HG02840 (cell line): Measurements from ENCODE around the gene GLIS1.

Source experiments
- ATAC-seq: cut with Tn5 transposase; IDR thresholded peaks from one replicate; pipeline ENCODE4 v1.9.1; 2021; ENCODE audit warnings: mild to moderate bottlenecking, moderate library complexity, moderate number of reproducible peaks; ENCODE audit not compliant: unreplicated experiment, low FRiP score

GLIS1 gene

DNA sequence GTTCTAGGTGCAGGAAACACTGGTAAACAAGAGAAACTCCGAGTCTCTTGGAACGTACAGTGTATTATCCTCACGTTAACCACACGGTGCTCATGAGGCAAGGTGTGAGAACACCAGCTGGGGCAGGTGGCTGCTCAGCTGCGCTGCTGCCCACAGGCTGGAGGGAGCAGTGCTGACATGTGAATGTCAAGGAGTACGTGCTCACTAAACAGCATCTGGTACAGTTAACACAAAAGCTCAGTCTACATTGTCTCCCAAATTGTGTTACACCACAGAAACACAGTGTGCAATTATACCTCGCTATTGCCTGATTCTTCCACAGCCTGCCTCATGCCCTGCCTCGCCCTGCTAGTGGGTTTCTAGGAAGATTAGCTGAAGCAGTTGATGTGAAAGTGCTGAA, 138.4 kb downstream of the GLIS1 start:
- no peak for ATAC-seq

DNA sequence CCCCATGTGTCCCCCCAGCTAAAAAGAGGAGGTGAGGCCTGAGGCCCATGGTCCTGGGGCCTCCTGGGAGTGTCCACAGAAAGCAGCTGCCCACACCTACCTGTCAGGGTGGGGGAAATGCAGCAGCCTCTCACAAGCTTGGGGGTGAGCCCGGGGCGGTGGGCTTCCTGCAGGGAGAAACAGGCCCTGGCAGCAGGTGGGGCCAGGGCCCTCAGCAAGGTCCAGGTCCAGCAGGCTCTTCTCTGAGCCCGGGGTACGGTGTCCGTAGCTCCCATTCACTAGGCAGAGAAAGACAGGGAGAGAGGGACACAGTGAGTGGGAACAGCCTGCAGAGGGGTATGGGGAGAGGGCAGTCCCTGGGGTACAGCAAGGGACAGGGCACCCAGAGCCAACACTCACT, 139.0 kb downstream of the GLIS1 start:
- no peak for ATAC-seq

DNA sequence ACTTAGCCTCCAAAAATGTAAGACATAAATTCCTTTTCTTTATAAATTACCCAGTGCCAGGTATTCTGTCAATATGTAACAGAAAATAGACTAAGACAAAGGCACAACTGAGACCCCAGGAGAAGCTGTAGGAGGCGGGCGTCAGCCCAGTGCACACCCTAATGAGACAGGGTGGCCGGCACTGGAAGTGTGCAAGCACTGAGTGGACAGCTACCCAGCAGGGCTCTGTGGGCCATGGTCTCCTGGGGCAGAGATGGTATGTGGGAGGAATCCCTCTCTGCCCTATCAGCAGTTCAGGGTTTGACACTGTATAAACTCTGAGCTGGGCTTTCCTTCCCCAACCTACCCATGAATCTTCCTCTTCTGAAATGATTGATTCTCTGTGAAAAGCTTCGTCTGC, 139.5 kb downstream of the GLIS1 start:
- no peak for ATAC-seq

DNA sequence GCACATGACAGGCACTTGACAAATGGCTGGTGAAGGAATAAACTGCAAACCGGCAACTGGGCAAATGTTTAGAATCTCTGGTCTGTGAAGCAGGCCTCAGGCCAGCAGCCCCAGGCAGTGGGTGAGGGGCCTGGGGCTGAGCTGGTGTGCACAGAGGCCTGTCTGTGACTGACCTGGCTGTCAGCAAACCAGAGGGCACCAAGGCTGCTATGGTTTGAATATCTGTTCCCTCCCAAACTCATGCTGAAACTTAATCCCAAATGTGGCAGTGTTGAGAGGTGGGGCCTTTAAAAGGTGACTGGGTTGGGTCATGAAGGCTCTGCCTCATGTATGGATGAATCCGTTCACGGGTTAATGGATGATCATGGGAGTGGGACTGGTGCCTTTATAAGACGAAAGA, 140.0 kb downstream of the GLIS1 start:
- ATAC-seq: no peak

DNA sequence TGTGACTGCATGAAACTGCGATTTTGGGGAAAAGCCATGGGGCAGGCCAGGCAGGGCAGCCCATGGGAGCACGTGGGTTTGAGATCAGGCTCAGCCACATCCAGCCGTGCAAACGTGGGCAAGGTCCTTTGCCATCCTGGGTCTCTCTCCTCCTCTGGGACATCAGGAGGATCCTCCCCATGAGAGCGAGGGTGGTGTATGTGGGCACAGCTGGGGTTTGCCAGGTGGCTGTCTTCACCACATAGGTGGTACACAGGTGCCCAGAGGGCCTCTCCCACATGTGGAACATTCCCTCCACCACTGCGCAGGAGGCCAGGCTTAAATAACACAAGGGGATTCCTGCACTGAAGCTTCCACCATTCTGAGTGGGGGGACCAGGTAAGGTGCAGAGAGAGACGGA, 143.1 kb downstream of the GLIS1 start:
- no peak for ATAC-seq

DNA sequence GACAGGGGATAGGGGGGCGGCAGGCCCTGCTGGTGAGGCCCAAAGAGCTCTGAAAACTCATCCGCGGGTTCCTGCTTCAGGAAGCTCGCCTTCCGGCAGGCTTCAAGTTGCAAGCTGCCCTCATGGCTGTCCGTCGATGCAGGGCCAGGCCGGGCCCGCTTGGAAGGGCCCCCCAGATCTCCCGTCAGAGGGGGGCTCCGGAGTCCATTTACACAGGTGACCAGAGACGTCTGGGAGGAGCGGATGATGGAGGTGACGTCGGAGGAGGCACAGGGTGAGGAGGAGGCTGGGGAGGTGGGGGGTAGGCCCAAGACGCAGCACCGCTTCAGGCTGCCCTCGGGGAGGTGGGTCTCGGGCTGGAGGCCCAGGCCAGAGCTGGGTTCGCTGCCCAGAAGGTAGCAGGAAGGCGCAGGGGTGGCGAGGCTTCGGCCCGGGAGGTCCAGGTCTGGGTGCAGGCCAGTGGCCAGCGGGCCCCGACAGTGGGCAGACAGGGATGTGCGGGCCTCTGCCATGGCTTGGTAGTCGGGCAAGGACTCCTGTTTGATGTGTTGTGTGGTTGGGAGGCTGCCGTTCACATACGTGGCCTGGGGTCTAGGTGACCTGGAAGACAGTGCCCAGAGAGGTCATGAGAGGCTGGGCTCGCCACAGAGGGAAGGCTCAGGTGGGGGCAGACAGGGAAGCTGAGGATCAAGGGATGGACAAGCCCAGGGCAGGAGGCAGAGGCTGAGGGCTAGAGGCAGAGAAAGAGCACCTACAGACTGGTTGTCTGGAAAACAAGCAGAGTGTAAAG, 144.4 kb downstream of the GLIS1 start:
- ATAC-seq: no peak

DNA sequence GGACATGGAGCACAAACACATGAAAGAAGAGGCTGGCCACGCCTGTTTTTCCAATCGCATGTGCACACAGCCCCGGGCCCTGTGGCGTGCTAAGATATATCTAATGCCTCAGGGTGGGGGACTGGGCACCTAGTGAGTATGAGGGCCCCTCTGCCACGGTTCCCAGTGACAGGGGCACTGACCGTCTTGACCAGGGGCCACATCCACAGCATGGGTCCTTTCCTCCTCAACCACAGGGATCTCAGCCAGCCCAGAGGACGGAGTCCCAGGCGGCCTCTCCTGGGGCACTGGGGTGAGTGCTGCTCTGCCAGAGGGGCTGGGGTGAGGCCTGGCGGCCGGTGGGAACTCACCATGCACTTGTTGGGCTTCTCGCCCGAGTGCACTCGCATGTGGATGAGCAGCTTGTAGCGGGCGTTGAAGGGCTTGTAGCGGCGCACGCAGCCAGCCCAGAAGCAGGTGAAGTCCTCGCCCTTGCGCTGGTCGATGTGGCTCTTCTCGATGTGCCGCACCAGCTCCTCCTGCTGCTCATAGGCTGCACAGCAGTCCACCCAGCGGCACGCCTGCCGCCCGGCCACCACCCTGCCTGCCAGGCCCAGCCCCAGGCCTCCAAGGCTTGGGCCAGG, 145.1 kb downstream of the GLIS1 start:
- ATAC-seq: no peak

DNA sequence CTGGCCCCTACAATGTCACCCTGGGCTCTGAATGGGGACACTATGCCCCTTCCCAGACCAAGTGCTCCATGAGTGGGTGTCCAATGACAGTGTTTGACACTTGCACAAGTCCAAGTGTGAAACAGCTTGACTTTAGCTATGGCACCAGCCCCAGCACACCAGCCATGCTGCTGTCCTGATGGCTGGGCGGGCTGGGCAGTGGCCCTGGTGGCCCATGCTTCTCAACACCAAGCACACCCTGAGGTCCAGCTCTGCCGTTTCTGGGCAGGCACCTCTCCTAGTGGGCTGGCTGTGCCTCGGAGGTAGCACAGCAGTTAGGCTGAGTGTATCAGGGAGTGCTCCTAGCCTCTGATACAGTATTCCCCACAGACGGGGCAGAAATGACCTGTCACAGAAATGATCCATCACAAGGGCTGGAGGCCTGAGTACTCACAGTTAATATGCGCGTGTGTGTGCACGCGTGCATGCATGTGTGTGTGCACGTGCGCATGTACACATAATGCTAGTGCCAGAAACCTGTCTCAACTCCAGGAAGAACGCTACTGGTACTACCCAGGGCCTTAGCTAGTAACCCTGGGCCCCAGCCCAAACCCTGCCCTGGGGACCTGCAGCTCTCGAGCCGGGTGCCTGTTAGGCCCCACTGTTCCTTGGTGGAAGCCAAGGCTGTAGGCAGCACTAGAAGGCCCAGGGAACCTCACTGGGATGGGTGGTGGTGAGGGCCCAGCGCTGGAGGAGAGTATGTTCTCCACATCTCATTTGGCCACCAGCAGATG, 145.8 kb downstream of the GLIS1 start:
- ATAC-seq: no peak

DNA sequence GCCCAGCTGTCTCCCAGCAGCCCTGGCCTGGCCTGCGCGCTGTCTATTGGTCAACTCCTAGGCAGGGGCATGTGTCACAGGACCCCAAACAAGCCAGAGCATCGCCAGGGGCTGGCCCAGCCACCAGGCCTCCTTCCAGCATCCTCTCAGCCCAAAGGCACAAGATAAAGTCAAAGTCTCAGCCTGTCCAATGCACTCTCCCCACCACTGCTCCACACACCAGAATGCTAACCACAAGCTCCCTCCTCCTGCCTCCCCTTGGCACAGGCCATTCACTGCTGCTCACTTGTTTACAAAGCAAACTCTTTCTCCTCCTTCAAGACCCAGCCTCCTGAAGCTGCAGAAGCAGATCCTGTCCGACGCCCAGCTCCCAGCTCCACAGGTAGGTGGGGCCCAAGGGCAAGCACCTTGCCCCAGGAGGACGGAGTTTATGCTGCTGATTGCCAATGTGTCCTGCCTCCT, 146.4 kb downstream of the GLIS1 start:
- no peak for ATAC-seq

DNA sequence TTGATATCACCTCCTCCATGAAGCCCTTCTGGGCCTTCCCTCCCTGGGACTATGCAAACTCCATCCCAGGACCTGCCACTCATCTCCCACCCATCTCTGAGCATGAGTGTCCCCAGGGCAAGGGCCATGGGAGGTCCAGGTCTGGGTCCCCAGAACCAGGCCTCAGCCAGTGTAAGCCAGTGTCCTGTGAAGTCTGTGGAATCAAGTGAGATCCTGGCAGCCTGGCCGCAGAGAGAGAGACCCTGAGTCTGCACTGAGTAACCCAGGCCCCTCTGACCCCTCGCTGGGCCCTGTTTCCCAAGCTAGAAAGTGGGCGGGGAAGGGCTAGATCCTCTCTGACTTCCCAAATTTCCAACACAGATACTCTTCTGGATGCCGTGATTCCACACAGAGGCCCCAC, 147.0 kb downstream of the GLIS1 start:
- ATAC-seq: no peak

DNA sequence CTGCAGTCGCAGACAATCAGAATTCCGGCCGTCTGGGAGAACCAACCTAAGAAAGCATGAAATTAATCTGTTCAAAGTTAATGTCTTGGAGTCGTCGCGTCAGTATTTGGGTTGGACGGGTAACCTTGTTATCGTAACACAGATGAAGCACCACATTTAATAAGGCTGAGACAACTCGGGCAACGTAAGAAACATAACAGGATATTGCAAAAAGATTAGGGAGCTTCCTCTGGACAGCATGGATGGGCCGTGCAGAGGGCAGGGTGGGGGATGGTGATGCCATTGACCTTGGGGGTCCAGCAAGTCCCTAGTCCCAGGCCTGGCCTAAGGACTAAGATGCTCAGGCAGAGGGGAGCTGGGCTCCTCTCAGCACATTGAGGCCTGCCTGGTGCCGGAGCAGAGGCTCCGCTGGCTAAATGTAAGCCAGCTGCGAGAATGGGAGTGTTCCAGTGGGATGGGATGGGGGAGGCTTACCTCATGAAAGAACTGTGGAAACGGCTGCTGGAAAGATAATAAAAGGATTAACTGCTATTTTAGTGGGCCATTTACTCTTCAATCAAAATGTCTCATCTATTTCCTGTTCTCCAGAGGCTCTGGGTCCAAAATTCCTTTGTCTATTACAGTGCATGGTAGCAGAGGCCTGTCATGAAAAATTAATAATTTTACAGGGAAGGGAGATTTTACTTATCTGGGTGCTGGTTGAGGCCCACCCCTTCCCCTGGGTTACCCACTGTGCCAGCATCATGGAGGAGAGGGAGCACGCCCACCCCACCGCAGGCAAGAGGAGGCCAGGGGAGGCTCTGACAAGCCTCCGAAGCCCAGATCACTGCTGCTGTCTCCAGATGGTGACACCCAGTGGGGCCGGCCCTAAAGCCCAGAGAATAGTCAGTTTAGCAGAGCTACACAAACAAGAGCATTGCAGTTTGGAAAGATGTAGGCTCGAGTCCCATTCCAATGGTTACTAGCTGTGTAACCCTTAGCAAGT, 148.1 kb downstream of the GLIS1 start:
- no peak for ATAC-seq

DNA sequence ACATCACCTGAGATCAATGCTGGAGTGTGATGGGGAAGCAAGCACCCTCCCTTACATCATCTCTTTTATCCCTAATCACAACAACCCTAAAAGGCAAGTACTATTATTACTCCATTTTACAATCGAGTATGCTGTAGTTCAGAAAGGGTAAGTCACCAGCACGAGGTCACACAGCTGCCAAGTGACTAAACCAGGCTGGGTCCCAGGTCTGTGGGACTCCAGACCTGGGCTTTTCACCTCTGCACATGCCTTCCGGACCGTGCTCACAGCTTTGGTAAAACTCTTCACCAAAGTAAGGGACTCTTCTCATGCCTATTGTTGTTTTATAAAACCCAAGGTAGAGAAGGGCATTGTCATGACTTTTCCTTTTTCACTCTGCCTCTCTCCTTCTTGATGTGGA, 148.9 kb downstream of the GLIS1 start:
- no peak for ATAC-seq

DNA sequence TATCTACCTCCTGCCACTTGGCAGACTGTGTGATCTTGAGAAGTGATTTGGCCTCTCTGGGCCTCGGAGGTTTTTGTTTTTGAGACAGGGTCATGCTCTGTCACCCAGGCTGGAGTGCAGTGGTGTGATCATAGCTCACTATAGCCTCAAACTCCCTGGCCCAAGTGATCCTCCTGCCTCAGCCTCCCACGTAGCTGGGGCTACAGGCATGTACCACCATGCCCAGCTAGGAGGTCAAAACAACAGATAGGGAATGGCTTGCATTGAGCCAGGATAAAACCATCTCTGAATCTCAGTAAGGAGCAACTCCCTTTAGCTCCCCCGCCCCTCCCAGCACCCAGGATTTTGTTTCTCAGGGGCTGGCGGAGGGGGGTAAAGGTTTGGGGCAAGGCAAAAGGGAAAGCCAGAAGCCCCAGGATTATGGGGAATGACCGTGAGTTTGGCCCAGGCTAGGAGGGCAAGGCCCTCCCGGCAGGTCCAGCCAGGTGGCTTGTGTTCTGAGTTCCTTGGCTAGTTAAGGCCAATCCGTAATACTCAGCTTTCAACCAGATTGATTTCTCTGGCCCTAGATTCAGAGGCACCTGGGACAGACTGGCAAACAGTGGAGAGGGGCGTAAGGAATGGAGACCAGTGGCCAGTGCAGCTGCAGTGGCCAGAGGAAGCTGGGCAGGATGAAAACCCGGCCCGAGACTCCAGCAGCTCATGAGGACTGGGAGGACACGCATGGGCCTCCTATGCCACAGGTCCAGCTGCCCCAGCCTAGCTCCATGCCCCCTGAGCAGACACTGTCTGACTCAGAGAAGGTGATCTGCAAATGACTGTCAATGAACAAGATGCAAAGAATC, 149.7 kb downstream of the GLIS1 start:
- no peak for ATAC-seq

DNA sequence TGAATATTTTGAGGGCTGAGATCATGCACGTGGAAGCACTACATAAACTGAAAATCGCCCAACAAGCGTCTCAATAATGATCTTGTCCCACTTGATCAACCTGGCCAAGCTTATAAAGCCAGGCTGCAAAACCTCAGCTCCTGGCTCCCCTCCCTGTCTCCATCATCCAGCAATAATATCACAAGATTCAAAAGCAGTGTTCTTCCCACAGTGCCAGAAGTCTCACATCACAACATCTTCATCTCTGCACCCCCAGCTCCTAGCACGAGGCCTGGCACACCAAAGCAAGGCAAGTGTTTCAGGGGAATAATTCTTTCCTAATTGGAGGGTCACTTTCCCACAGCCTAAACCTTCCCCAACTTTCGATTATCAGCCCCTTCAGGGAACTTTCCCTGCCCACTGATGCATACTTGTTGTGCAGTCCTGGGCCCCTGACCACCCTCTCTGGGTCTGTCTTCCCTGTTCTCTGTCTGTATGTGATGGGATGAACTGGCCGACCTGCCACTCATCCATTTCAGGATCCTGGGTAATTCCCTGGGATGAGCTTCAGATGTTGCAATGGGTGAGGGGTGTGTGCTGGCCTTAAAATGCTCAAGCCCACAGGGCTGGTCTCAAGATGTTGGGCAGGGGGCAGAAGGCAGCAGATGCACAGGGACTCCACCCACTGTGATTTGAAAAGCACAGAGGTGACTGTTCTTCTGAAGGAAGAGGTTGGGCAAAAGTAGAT, 150.7 kb downstream of the GLIS1 start:
- ATAC-seq: no peak

DNA sequence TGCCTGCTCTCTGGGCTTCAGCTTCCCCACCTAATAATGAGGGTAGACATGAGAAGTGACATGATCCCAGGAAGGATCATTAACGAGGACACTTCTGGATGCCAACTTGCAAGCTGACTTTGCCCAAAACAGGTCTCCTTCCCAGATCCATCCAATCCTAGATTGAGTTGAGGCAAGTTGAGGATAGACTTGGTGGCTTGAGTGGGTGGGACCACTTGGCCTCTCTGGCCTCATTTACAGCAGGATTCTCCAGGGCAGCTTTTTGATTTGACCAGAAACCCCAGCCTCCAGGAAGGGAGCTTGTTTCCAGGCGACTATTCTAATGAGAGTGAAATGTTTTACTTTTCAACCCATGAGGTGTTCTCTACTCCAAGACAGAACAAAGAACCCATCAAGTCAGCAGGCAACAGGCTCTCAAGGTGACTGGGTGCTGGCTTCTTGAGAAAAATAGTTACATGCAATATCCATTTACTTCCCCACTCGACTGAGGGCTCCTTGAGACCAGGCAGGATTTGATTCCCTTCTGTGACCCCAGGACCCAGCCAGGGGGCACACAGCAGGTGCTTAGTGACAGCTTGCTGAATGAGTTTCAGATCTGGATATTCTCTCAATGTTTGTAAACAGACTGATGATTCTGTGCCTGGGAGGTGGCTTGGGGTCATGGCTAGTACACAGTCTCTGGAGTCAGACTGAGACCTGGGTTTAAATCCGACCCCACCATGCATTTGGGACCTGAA, 151.5 kb downstream of the GLIS1 start:
- no peak for ATAC-seq

DNA sequence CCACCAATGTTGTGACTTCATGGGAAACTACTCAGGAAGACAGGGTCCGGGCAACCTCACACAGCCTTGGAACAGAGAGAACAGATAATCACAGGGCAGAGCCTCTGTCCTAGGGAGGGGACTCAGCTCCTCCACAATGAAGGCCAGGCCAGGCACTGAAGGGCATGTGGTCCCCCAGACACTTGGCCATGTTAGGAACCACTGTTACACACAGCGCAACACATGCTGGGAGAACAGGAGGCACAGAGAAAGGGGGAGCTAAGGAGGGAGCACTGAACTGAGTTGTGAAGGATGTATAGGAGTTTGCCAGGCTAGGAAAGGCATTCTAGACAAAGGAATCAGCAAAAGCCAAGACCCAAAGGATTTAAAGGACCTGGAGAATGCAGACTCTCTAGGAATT, 152.2 kb downstream of the GLIS1 start:
- ATAC-seq: no peak

DNA sequence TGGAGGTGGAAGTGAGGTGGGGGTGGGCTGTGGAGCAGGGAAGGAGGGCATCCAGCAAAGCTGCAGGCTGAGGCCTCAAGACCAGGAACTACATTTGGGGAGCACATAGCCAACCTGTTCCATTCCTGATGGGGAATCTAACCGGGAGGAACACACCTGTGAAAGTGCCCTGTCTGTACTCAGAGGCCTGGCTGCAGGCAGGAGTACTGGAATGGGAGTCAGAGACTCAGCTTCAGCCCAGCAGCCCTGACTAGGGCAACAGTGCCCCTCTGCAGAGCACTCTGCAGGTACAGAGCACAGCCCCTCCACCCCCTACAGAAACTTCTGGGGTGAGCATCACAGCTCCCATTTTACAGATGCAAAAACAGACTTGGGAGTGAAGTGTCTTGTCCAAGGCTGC, 153.4 kb downstream of the GLIS1 start:
- no peak for ATAC-seq

DNA sequence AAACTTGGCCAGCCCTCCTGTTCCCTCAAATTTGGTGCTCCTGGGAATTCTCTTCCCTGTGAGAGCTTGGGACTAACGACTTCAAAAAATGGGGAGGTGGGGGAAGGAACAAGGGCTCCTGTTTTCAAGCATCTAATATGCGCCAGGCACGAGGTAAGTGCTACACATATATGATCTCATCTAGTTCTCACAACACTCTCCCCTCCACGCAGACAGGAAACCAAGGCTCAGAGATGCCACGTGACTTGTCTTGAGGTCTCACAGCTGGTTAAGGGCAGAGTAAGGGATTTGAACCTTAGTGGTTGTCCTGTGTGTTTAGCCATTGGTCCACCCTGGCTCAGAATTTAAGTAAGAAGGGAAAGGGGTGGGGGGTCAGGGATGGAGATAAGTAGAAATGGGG, 153.8 kb downstream of the GLIS1 start:
- no peak for ATAC-seq
